OCI-LY3 (cell line): ENCODE data around the gene RPS6KA1.
A peak's percentile ranks its signal among the peaks of the same experiment; 100 is the strongest.

ENCODE experiments used
- H2AFZ ChIP-seq: fragments of 200-600, 300-600 bp; shearing (Covaris generic); 2 replicates; pipeline ENCODE4 v1.6.0; 2014; ENCODE audit warnings: antibody characterized with exemption, low read depth, low read length
- H3K27ac ChIP-seq: fragments of 200-600, 300-600 bp; sonication (generic); 2 replicates; pipeline ENCODE4 v1.5.1; 2014; ENCODE audit warnings: mild to moderate bottlenecking, low read length, moderate library complexity, mixed read lengths
- H3K27me3 ChIP-seq: fragments of 200-600, 300-600 bp; sonication (generic); 2 replicates; pipeline ENCODE4 v1.6.1; 2014; ENCODE audit warnings: low read depth, low read length, mixed read lengths
- H3K36me3 ChIP-seq: fragments of 200-600, 300-600 bp; sonication (generic); replicated peaks from 2 replicates; pipeline ENCODE3; 2014; ENCODE audit warnings: low read depth, low read length, mixed read lengths
- H3K4me1 ChIP-seq: fragments of 300-600, 200-600 bp; sonication (generic); 2 replicates; pipeline ENCODE4 v1.6.1; 2014; ENCODE audit warnings: low read length, mixed read lengths
- H3K4me2 ChIP-seq: fragments of 200-600, 300-600 bp; sonication (generic); 2 replicates; pipeline ENCODE4 v1.6.1; 2014; ENCODE audit warnings: low read length, mixed read lengths
- H3K4me3 ChIP-seq: fragments of 300-600, 200-600 bp; sonication (generic); 2 replicates; pipeline ENCODE4 v1.5.1; 2014; ENCODE audit warnings: antibody characterized with exemption, mild to moderate bottlenecking, low read length, moderate library complexity
- H3K79me2 ChIP-seq: fragments of 300-600, 200-600 bp; shearing (Covaris generic); 2 replicates; pipeline ENCODE4 v1.6.1; 2014; ENCODE audit warnings: mild to moderate bottlenecking, low read length, mixed read lengths
- H3K9ac ChIP-seq: fragments of 300-600, 200-600 bp; shearing (Covaris generic); 2 replicates; pipeline ENCODE4 v1.6.0; 2014; ENCODE audit warnings: mild to moderate bottlenecking, low read length, moderate library complexity
- H3K9me3 ChIP-seq: fragments of 200-600, 300-600 bp; shearing (Covaris generic); 2 replicates; pipeline ENCODE4 v1.6.1; 2014; ENCODE audit warnings: low read length, mixed read lengths; ENCODE audit not compliant: insufficient read depth
- H4K20me1 ChIP-seq: fragments of 200-600, 300-600 bp; sonication (generic); 2 replicates; pipeline ENCODE4 v1.6.1; 2016; ENCODE audit warnings: low read length, mixed read lengths; ENCODE audit not compliant: insufficient read depth
- EZH2phosphoT487 ChIP-seq: fragments of 200-600 bp; shearing (Covaris generic); IDR thresholded peaks from 2 replicates; pipeline ENCODE4 v1.6.1; 2018; ENCODE audit warnings: antibody characterized with exemption, mixed run types, low read depth
- TF ChIP-seq, protein P1 (sequence below): fragments of 200-600, 300-600 bp; sonication (generic); IDR thresholded peaks from 2 replicates; pipeline ENCODE4 v1.5.1; 2014; ENCODE audit warnings: antibody characterized with exemption, low read length, low read depth

Gene RPS6KA1

DNA sequence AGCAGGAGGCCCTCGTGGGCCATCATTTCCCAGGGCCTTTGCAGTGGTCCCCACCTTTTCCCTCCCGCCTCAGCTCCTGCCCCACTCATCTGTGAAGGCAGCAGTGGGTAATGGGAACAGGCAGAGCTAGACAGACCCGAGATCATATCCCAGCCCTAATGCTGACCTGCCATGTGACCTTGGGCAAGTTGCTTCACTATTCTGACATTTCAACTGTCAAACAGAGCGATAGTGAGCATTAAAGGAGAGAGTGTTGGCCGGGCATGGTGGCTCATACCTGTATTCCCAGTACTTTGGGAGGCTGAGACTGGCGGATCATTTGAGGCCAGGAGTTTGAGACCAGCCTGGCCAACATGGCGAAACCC, 51.7 kb downstream of the RPS6KA1 start:
- no peak overlapping the region for H2AFZ ChIP-seq

DNA sequence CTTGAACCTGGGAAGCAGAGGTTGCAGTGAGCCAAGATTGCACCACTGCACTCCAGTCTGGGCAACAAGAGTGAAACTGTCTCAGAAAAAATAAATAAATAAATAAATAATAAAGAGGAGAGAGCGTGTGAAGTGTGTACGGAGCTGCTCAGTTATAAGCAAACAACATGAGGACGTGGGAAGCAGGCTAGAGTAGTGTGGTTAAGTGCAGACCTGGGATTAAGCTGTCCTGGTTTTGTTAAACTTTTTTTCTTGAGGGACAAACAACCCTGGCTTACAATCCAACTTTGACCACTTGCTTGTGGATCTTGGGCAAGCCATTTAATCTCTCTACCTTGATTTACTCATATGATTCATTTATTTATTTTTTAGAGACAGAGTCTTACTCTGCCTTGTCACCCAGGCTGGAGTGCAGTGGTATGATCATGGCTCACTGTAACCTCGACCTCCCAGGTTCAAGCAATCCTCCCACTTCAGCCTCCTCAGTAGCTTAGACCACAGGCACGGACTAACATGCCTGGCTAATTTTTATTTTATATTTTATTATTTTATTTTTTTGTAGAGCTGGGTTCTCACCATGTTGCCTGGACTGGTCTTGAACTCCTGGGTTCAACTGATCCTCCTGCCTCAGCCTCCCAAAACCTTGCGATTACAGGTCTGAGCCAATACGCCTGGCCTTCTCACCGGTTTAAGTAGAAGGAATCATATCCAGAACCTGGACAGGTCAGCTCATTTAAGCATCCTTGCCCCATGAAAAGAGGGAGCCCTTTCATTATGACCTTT, 52.7 kb downstream of the RPS6KA1 start:
- Histone ChIP-seq H3K79me2 (no peaks in the 10 kb centered on the region), H3K27ac (peak overlapping the region; percentile 80), H2AFZ (no peak overlapping the region), H3K9ac (peak overlapping the region; percentile 30; the same call in 1 of the 2 replicates), H3K4me1 (peaks cover 46% of the 10 kb centered on the region), H3K27me3 (no peaks in the 10 kb centered on the region), H3K36me3 (no peaks in the 10 kb centered on the region), H3K9me3 (no peaks in the 10 kb centered on the region), H3K4me3 (no peak overlapping the region), H3K4me2 (peak overlapping the region; percentile 56), H4K20me1 (no peaks in the 10 kb centered on the region)
- TF ChIP-seq EZH2phosphoT487: no peak
- TF ChIP-seq, protein P1, sequence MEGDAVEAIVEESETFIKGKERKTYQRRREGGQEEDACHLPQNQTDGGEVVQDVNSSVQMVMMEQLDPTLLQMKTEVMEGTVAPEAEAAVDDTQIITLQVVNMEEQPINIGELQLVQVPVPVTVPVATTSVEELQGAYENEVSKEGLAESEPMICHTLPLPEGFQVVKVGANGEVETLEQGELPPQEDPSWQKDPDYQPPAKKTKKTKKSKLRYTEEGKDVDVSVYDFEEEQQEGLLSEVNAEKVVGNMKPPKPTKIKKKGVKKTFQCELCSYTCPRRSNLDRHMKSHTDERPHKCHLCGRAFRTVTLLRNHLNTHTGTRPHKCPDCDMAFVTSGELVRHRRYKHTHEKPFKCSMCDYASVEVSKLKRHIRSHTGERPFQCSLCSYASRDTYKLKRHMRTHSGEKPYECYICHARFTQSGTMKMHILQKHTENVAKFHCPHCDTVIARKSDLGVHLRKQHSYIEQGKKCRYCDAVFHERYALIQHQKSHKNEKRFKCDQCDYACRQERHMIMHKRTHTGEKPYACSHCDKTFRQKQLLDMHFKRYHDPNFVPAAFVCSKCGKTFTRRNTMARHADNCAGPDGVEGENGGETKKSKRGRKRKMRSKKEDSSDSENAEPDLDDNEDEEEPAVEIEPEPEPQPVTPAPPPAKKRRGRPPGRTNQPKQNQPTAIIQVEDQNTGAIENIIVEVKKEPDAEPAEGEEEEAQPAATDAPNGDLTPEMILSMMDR: no peak

More for the DNA sequence above, 51.7 kb downstream of the RPS6KA1 start:
- Histone ChIP-seq H3K36me3 (no peaks in the 10 kb centered on the region), H3K79me2 (no peaks in the 10 kb centered on the region), H3K4me1 (peaks cover 46% of the 10 kb centered on the region), H3K9ac (no peak overlapping the region), H3K9me3 (no peaks in the 10 kb centered on the region), H3K27ac (no peak overlapping the region), H3K27me3 (no peaks in the 10 kb centered on the region), H3K4me3 (no peak overlapping the region), H3K4me2 (0 out of 2 replicates have a peak overlapping the region, but pooled peaks have one; percentile 6), H4K20me1 (no peaks in the 10 kb centered on the region)
- no peak for TF ChIP-seq EZH2phosphoT487
- TF ChIP-seq, protein P1: no peak

DNA sequence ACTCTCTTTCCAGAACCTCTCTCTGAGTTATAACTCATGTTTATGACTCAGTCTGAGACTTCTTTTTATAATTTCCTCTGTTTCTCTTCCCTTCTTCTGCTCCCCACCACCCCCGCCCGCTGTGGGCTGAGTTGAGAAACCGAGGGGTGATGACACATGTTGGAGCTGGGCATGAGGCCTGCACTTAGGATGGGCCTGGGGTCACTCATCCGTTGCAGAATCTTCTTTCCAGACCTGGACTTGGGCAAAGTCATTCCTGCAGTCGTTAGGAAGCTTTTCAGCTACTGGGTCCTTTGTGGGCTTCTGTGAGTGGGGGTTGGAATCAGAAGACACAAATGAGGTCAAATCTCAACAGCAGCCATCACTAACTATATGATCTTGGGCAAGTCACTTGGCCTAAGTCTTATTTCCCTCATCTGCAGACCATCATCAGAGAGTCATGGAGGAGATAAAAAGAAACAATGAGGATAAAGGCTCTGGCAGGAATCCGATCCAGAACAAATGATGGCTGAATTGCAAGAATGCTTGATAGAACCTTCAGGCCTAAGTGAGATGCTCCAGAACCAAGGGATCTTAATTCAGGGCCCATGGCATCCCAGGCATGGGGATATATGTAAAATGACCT, 53.4 kb downstream of the RPS6KA1 start:
- no peak for TF ChIP-seq EZH2phosphoT487
- TF ChIP-seq, protein P1: no peak
- Histone ChIP-seq H3K79me2 (no peaks in the 10 kb centered on the region), H3K9me3 (no peaks in the 10 kb centered on the region), H2AFZ (no peak overlapping the region), H3K4me1 (peaks cover 46% of the 10 kb centered on the region), H3K27ac (peak overlapping the region; percentile 80), H3K27me3 (no peaks in the 10 kb centered on the region), H3K4me3 (no peak overlapping the region), H3K9ac (peak overlapping the region; percentile 36; the same call in 1 of the 2 replicates), H3K36me3 (no peaks in the 10 kb centered on the region), H4K20me1 (no peaks in the 10 kb centered on the region), H3K4me2 (peak overlapping the region; percentile 56)
